CD4-positive, alpha-beta T cell treated with Interleukin-15 for 1 hour (primary cell): ENCODE data around the gene ASIC3.
"Not testable (repeated sequence)": the region's sequence is repeated elsewhere in the genome, so short reads cannot be mapped to it uniquely, and the experiment has no call there.

Experiments used
- DNase-seq: peaks from one replicate; pipeline ENCODE4 v3.0.0-alpha.2; 2020

The ASIC3 gene

GRCh38 chr7:151014950-151015349 lies 33.4 kb upstream of the ASIC3 start:
- peak; percentile 44 for DNase-seq

- DNase-seq: no peak
These were observed 32.4 kb upstream of the ASIC3 start for GRCh38 chr7:151015967-151016366.

GRCh38 chr7:151016505-151016904 lies 31.8 kb upstream of the ASIC3 start:
- no peak for DNase-seq

GRCh38 chr7:151016942-151017341 lies 31.4 kb upstream of the ASIC3 start:
- DNase-seq: no peak

GRCh38 chr7:151017370-151017952 lies 30.9 kb upstream of the ASIC3 start:
- DNase-seq: no peak

GRCh38 chr7:151017953-151018420 lies 30.3 kb upstream of the ASIC3 start:
- DNase-seq: peak; percentile 77

- DNase-seq: peak; percentile 32
These were observed 29.8 kb upstream of the ASIC3 start for GRCh38 chr7:151018421-151019129.

GRCh38 chr7:151019130-151019447 lies 29.2 kb upstream of the ASIC3 start:
- DNase-seq: no peak

GRCh38 chr7:151020231-151020630 lies 28.1 kb upstream of the ASIC3 start:
- DNase-seq: no peak

GRCh38 chr7:151023232-151023631 lies 25.1 kb upstream of the ASIC3 start:
- DNase-seq: no peak

GRCh38 chr7:151024435-151025056 lies 23.8 kb upstream of the ASIC3 start, which contains the start of gene ATG9B:
ATG9B (minus strand) TSS chr7:151024494; CDS start chr7:151024423, 71 bp downstream.
- DNase-seq: no peak

GRCh38 chr7:151025924-151026671 lies 22.2 kb upstream of the ASIC3 start:
- DNase-seq: no peak

- DNase-seq: not testable (repeated sequence)
These were observed 21.3 kb upstream of the ASIC3 start for GRCh38 chr7:151026771-151027727.

- not testable (repeated sequence) for DNase-seq
These were observed 20.6 kb upstream of the ASIC3 start for GRCh38 chr7:151027728-151028130.

GRCh38 chr7:151028131-151028947 lies 20.0 kb upstream of the ASIC3 start, which contains the start of gene ABCB8:
ABCB8 (plus strand) TSS chr7:151028450; CDS start chr7:151028516, 66 bp downstream.
- peak; percentile 99 for DNase-seq

GRCh38 chr7:151028948-151029501 lies 19.3 kb upstream of the ASIC3 start:
- no peak for DNase-seq

- no peak for DNase-seq
These were observed 17.3 kb upstream of the ASIC3 start for GRCh38 chr7:151031011-151031410.

- DNase-seq: no peak
These were observed 15.1 kb upstream of the ASIC3 start for GRCh38 chr7:151032936-151033863.

GRCh38 chr7:151033864-151034249 lies 14.5 kb upstream of the ASIC3 start:
- DNase-seq: no peak
